COR-L47 (cell line): ENCODE results near the gene HOATZ.

ENCODE experiments used
- DNase-seq: peaks from one replicate; lab custom pipeline; 2025; lab: John Stamatoyannopoulos, UW

Gene HOATZ

DNA sequence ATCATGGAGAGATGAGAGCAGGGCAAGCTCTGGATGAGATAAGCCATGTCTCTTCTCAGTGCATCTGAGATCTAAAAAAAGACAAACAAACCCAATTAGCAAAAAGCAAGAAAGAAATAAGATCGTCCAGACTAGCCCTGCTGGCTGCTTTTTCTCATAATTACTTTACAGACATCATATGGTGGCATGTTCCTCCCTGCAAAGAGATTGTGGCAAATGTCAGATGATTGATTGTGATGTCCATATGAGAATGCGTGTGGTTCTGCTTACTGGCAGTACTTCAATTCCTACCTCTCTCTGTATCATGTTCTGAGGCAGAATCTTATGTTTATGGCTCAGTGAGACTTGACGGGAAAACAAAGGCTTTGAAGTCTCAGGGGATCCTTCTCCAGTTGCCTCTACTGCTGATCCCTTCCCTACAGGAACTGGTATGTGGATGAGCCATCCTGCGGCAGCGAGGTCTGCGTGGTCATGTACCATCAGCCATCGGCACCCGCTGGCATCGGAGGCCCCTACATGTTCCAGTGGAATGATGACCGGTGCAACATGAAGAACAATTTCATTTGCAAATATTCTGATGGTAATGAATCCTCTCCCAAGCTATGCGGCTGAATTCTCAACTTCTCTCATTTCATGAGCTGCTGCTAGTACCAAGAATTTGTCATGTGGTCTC is 34.8 kb downstream of the HOATZ start:
- DNase-seq, result no peak

DNA sequence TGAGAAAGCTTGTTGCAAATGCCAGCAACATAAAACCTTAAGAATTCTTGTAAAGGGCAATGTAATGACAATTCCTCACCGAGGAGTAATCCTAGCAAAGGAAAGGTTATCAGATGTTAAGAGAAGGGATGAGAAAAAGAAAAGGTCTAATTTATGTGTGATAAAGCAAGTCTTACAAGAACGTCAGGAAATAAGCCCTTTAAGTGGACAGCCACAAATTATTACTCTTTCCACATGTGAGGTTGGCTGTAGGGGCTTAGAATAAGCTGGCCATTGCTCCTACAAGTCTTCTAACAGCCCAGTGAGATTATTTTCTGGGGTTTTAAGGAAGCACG is 35.3 kb downstream of the HOATZ start:
- no peak for DNase-seq

DNA sequence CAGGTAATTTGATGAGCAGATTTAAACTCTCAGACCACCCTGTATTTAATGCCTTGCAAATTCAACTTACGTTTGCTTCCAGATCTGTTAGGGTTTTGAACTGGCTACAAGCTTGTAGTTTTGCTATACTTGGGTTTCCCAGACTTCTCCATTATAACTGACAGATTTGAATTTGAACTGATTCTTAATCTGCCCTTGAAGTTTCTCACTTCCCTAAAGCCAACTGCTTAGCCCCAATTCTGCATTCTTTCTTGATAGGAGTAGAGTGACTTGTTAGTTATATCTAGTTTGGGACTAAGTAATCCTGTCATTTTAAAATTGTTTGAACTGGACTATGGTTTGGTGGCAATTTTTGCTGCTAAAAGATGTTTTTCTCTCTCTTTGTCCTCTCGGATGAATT is 35.7 kb downstream of the HOATZ start:
- no peak for DNase-seq

DNA sequence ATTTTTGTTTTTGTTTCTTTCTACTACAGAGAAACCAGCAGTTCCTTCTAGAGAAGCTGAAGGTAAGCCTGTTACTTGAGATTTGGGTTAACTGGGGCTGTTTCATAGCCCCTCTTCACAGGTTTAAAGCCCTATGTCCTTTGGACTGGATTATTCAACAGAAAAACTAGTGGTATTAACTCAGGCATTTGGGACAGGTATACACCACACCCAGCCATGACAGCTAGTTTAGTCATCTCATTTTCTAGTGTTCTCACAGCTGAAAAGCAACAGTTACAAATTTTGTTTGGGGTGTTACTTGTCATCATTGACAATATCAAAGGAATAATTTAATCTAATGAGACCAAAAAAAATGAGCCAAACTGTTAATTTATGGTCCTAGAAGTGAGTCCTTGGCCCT is 40.0 kb downstream of the HOATZ start:
- DNase-seq, result no peak

DNA sequence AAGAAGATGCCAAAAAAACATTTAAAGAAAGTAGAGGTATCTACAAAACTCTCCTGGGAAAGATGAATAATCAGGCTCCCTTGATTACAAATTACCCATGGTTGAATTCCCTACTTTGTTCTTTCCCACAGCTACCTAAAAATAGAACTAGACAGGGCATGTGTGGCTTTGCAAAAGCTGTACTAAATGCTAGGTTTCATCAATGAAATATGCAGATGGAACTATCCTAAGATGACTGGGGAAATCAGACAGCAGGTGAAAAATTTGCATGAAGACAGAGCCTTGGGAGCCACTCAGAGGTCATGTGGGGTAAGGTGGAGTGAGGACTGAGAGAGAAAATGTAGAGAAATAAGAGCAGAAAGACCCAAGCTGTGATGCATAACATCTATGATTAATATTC is 40.7 kb downstream of the HOATZ start:
- no peak for DNase-seq

DNA sequence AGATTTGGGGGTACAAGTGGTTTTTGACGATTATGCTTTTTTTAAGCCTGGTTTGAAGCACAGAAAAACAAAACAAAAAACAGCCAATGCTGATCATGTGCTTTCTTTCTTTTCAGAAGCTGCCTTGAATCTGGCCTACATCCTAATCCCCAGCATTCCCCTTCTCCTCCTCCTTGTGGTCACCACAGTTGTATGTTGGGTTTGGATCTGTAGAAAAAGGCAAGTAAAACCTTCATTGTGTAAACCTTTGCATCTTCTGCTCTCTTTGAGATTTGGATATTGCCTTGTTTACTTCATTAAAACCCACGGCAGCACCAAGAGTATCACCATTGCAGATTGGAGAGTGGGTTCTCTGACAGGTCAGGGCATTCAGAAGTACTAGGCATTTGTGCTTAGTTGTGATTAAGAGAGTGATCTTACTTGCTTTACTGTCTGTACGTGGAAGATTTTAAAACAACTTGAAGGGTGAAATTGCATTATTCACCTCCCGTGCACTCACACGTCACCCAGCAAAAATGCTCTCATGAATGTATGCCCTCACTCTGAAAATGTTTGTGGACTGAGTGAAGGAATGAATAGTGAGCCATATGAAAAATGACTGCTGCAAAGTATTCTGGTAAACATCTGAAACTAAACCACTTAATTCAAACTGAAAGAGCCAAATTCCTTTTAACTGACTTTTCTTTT is 43.0 kb downstream of the HOATZ start:
- no peak for DNase-seq

DNA sequence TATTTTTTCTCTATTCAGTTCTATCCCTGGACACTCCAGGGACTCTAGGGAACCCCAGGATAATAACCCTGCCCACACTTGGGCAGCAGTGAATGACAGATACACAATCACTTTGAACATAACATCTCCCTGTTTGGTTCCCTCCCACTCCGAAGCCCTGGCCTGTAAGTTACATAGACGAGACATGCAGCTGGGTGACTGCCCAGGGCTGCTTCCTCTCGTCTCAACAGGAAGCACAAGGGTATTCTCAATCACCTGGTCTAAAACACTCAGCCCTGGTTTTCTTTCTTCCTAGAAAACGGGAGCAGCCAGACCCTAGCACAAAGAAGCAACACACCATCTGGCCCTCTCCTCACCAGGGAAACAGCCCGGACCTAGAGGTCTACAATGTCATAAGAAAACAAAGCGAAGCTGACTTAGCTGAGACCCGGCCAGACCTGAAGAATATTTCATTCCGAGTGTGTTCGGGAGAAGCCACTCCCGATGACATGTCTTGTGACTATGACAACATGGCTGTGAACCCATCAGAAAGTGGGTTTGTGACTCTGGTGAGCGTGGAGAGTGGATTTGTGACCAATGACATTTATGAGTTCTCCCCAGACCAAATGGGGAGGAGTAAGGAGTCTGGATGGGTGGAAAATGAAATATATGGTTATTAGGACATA is 45.4 kb downstream of the HOATZ start:
- DNase-seq, result no peak

DNA sequence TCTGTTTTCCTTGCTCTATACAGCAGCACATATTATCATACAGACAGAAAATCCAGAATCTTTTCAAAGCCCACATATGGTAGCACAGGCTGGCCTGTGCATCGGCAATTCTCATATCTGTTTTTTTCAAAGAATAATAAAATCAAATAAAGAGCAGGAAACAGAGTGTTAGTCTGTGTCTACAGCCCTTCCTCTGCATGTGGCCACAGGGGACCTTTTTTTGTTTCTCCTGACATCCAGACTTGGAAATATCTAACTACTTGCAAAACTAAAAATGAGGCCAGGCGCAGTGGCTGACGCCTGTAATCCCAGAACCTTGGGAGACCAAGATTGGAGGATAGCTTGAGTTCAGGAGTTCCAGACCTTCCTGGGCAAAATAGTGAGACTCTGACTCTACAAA is 46.2 kb downstream of the HOATZ start:
- no peak for DNase-seq

DNA sequence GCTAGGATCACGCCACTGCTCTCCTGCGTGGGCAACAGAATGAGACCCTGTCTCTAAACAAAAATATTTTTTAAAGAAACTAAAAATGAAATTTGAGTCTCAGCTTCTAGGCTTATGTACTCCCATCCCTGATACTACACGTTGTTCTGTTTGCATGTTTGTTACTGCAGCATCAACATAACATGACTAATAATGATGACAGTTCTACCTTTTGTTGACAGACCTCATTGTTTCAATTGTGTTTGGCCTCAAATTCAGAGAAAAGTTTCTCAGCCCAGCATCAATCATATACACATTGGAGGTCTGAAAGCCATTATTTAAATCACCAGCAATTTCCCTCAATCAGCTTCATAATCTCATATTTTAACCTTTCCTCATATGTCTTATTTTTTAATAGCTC is 46.7 kb downstream of the HOATZ start:
- DNase-seq, result no peak

DNA sequence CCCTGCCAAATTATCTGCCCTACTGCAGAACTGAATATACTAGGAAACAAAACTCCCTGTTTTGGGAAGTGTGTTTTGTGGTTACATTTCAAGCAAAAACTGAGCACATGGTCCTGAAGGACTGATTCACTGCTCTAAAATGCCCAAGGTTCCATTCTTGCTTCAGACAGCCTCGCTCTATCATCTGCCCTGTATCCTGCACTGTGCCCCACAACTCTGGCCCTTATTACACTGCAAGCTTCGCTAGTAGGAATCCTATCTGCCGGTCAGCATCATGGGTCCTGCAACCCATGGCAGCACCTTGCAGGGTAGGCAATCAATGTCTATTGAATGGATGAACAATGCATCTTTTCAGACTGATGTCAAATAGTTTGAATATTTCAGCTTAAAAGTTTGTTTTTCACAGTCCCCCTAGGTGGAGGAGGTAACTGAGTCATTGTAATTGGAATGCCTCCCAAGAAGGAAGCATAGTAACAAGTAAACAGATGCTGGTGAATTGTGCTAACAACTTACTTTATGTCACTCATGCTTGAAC is 47.3 kb downstream of the HOATZ start:
- no peak for DNase-seq

DNA sequence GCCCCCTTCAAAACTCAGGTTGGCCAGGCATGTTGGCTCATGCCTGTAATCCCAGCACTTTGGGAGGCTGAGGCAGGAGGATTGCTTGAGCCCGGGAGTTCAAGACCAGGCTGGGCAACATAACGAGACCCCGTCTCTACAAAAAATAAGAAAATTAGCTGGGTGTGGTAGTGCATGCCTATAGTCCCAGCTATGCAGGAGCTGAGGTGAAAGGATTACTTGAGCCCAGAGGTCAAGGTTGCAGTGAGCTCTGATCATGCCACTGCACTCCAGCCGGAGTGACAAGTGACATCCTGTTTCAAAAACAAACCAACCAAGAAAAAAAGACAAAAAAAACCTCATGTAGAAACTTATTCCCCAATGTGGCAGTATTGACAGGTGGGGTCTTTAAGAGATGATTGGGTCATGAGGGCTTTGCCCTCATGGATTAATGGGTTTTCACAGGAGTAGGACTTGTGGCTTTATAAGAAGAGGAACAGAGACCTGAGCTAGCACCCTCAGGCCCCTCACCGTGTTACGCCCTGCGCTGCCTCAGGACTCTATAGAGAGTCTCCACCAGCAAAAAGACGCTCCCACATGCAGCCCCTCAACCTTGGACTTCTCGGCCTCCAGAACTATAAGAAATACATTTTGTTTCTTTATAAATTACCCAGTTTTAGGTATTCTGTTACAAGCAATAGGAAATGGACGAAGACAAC is 48.3 kb downstream of the HOATZ start:
- no peak for DNase-seq

DNA sequence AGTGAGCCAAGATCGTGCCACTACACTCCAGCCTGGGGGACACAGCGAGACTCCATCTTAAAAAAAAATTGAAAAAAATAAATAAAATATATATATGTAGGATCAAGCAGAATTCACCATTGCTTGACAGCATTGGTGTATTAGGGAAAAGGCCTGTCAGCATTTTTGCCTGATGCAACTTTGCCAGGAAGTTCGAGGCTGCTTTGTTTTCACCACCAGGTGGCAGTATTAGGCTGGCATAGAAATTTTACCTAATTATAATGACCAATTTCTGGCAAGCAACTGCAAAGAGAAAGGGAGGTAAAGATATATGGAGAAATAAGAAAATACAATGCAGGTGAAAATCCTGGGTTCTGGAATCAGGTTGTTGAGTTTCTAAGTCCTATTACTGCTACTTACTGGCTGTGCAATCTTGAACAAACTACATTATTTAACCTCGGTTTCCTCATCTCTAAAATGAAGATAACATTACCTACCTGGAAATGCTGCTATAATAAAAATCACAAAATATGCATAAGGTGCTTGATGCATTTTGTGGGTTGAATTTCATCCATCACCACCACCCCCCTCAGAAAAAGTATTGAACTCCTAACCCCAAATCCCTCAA is 50.6 kb downstream of the HOATZ start:
- peak; percentile 59 for DNase-seq

DNA sequence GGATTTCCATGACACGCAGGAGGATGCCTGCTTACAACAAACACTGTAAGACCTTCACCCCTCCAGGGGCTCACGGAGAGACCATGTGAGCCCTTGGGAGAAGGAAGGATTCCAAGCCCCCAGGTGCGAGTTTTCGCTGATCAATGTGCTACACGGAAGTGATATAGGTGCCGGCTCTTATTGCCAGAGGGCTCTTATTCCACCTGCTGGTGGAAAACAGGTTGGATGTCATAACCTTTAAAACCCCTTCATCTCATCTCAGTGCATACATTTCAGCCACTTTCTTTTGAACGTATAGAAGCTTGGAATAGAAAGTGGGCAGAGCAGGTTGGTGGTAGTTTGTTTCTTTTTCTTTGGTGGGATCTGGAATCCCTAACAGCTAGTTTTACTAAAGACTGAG is 51.7 kb downstream of the HOATZ start:
- DNase-seq, result no peak

DNA sequence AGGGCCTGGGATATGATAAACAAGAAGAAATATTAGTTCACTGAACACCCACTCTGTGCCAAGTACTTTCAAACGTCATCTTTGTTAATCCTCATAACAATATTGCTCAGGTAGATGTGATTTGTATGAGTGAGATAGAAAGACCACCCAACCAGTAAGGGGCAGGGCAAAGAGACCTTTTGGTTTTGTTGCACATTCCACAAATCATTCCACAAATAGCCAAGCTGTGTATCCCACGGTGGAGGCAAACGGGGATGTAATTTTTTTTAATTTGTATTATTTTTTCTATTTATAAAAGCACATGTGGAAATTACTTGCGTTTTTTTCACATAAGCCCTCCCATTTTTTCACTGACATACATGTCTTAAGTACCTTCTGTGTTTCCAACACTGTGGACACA is 54.9 kb downstream of the HOATZ start:
- no peak for DNase-seq

DNA sequence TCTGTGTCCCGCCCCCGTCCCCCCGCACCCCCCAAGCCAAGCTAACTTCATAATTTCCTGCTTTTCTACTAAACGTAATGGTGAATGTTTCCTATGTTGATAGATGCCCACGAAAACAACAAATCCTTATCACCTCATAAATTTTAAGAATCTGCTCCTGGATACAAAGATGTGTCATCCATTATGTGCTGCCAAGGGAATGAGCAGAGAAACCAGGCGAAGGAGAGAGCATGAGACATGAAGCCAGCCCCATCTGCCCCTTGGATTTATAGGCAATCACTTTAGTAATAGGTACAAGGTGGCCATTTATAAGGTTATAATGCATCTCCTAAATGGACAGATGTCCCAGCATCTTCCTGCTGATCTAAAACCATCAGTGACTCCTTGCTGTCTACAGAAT is 56.2 kb downstream of the HOATZ start:
- DNase-seq, result no peak

DNA sequence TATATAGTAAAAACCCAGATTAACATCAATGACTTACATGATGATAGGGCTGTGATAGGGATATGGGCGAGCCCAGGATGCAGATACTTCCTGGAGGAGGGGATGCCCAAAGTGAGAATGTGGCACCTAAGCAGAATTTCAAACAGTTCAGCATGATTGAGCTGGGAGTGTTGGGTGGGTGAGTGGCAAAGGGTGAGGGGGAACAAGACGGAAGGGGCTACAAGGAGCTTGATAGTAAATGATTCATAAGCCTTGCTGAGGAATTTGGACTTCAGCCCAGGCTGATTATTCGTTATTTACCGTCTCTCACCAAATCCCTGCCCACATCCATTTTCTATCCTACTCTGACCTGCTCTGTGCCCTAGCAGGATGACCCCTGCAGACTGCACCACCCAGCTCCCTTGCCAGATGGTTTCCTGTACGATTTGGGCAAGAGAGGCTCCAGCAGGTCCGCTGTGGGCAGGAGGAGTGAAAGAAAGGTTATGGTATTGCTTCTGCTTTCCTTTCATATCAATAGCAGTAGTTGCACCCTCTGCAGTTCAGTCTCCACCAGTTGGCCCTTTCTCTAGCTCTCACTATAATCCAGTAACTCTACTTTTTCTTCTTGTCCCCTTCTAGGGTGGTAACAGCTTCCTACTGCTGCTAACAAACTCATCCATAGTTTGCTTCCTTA is 57.4 kb downstream of the HOATZ start:
- no peak for DNase-seq

DNA sequence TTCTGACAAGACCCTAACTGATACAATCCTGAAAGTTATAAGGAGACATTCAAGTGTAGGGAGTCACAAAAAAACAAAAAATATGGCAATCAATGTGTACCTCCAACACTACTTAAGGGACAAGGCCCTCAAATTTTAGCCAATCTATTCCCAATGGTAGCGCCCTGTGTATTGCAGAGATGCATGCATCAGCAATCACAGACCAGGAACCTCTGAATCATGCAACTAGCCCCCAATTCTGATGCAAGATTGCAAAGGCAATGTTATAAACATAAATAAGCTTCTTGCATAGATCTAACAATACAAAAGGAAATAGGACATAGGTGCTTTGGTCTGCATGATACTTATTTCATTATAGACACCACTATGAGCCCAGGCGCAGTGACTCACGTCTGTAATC is 58.0 kb downstream of the HOATZ start:
- no peak for DNase-seq

DNA sequence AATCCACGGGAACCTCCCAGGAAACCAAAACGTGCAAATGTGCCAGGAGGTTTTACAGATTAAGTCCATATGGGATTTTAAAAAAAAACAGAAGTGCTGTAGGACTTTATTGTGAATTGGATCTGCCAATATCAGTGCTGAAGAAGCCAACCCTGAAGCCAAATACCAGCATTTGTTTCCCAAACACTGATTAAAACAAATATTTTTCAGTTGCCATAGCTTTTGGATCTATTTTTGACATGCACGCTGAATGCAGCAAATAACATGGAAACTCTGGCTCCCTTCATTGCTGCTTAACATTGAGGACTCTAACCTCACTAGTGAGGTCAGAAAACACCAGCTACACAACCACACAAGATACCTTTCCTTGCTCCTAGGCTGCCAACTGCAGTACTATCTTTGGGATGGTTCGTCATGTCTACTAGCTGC is 59.3 kb downstream of the HOATZ start:
- no peak for DNase-seq

DNA sequence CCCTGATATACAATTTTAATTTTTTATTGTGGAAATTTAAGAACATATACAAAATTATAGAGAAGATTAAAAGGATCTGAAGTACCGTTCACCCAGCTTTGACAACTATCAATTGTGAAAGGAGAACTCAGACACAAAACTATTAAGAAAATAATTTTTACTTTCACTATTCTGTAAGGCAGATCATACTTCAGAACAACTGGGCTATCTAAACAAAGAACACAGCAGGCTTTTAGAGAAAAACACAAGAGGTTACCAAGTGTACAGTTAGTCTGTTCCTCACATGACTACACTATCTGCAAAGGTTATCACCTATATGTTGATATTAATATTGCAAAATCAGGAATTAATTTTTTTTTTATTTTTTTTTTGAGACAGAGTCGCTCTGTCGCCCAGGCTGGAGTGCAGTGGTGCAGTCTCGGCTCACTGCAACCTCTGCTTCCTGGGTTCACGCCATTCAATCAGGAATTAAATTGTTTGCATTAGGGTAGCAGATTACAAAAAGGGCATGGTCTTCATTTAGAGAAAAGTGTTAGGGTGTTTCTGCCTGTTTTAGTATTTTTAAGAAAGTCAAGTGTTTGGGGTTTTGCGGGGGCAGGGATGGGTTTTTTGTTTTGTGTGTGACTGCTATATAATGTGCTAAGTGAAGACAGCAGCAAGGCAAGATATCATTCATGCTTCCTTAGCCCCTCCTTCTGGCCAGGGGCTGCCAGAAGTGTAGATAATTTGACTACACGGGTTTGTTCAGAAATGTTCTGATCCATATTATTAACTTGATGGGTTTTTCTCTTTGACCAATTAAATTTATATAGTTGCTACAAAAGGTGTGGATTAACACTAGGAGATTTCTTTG is 60.0 kb downstream of the HOATZ start:
- no peak for DNase-seq

DNA sequence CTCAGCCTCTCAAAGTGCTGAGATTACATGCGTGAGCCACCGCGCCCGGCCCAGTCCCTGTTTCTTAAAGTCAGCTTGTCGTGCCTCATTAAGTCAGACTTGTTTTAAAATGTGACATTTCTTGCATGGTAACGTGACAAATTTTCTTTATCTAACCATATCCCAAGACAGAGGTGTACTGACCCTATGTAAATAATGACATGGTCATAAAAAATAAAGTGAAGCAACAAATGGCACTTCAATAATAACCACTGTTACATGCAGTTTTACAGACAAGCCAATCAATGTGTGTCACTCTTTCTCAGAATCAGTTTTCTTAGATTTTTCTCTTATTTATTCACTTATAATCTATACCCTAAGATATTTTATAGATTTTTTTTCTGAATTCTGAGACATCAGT is 61.2 kb downstream of the HOATZ start:
- DNase-seq, result no peak

DNA sequence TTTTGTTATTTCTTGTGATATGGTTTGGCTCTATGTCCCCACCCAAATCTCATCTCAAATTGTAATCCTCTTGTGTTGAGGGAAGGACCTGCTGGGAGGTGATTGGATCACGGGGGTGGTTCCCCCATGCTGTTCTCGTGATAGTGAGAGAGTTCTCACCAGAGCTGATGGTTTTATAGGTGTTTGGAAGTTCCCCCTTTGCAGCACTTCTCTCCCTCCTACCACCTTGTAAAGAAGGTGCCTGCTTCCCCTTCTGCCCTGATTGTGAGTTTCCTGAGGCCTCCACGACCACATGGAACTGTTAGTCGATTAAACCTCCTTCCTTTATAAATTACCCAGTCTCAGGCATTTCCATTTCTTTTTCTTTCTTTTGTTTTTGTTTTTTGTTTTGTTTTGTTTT is 63.2 kb downstream of the HOATZ start:
- DNase-seq, result no peak
